Activated CD8-positive, alpha-beta memory T cell treated with anti-CD3 and anti-CD28 coated beads for 36 hours (primary cell): ENCODE results near the gene SELENOS. TPM values are rescaled to one million over a fixed set of nuclear protein-coding genes. Genes with fewer than 3 reads are reported as not detected.

ENCODE experiments used
- CTCF ChIA-PET: fragments of 350-600 bp; sonication (Branson Sonifier 250); formaldehyde crosslinking; loops from one replicate; lab custom pipeline; 2021; ENCODE audit warnings: antibody characterized with exemption; lab: Charles Lee
- POLR2A ChIA-PET: fragments of 350-600 bp; sonication (Branson Sonifier 250); formaldehyde crosslinking; loops from one replicate; lab custom pipeline; 2021; ENCODE audit warnings: antibody characterized with exemption; lab: Charles Lee
- total RNA-seq, 2 experiments: library from RNA; stranded (reverse); gene quantifications; one replicate each; pipeline ENCODE4 v1.2.3, GENCODE V29; 2021

Gene SELENOS
- total RNA-seq, 2 experiments from 2014 or later: 41.2 to 41.4 TPM

- ChIA-PET CTCF (interaction anchor here (1.3 to 1.5 kb wide), 2 partner anchors 11 to 13 kb away, joined by 3 to 6 read pairs; no protein-coding TSS in a partner anchor), POLR2A (interaction anchor here (2.1 kb wide), 1 partner anchor 43 kb away, joined by 7 read pairs; no protein-coding TSS in a partner anchor)
These were observed 32.2 kb downstream of the SELENOS start for GRCh38 chr15:101244889-101245668.

GRCh38 chr15:101244036-101244781 lies 33.1 kb downstream of the SELENOS start:
- CTCF ChIA-PET: interaction anchor here (1.0 to 5.3 kb wide), 3 partner anchors 14 to 39 kb away, joined by 3 to 20 read pairs (median 6); no protein-coding TSS in a partner anchor
- POLR2A ChIA-PET: interaction anchor here (0.6 to 2.1 kb wide), 2 partner anchors 42 to 647 kb away, joined by 3 to 7 read pairs; no protein-coding TSS in a partner anchor

GRCh38 chr15:101243420-101243819 lies 33.9 kb downstream of the SELENOS start:
- ChIA-PET CTCF (interaction anchor here (1.0 to 5.3 kb wide), 4 partner anchors 8 to 155 kb away, joined by 3 to 20 read pairs (median 4); partner anchors contain the start of gene CHSY1), POLR2A (interaction anchor here (0.6 to 2.1 kb wide), 3 partner anchors 8 to 647 kb away, joined by 3 to 7 read pairs (median 7); partner anchors contain the start of gene CHSY1)

GRCh38 chr15:101242999-101243336 lies 34.3 kb downstream of the SELENOS start:
- ChIA-PET POLR2A (interaction anchor here (0.9 kb wide), 1 partner anchor 9 kb away, joined by 7 read pairs; the partner anchor contains the start of gene CHSY1), CTCF (interaction anchor here (1.1 to 5.3 kb wide), 4 partner anchors 9 to 154 kb away, joined by 3 to 20 read pairs (median 4); partner anchors contain the start of gene CHSY1)

GRCh38 chr15:101242160-101242998 lies 34.9 kb downstream of the SELENOS start:
- CTCF ChIA-PET: interaction anchor here (1.0 to 5.3 kb wide), 5 partner anchors 9 to 154 kb away, joined by 3 to 20 read pairs (median 4); partner anchors contain the start of gene CHSY1
- POLR2A ChIA-PET: interaction anchor here (0.9 kb wide), 1 partner anchor 9 kb away, joined by 7 read pairs; the partner anchor contains the start of gene CHSY1

- POLR2A ChIA-PET: interaction anchor here (0.6 to 1.3 kb wide), 3 partner anchors 12 to 47 kb away, joined by 4 to 7 read pairs (median 6); partner anchors contain the start of gene CHSY1
- CTCF ChIA-PET: interaction anchor here (1.0 to 5.3 kb wide), 5 partner anchors 10 to 152 kb away, joined by 3 to 20 read pairs (median 4); no protein-coding TSS in a partner anchor
These were observed 36.9 kb downstream of the SELENOS start for GRCh38 chr15:101240358-101240757.

GRCh38 chr15:101239724-101240136 lies 37.6 kb downstream of the SELENOS start:
- CTCF ChIA-PET: interaction anchor here (1.0 to 5.3 kb wide), 5 partner anchors 10 to 152 kb away, joined by 3 to 20 read pairs (median 4); no protein-coding TSS in a partner anchor
- POLR2A ChIA-PET: interaction anchor here (0.9 to 1.1 kb wide), 2 partner anchors 12 to 47 kb away, joined by 3 to 7 read pairs; partner anchors contain the start of gene CHSY1

GRCh38 chr15:101237251-101237650 lies 40.0 kb downstream of the SELENOS start:
- POLR2A ChIA-PET: no interaction called here
- CTCF ChIA-PET: no interaction called here

GRCh38 chr15:101233651-101234280 lies 43.5 kb downstream of the SELENOS start:
- CTCF ChIA-PET: no interaction called here
- POLR2A ChIA-PET: no interaction called here

- POLR2A ChIA-PET: no interaction called here
These were observed 44.6 kb downstream of the SELENOS start for GRCh38 chr15:101232677-101233076.

GRCh38 chr15:101228313-101228712 lies 49.0 kb downstream of the SELENOS start:
- POLR2A ChIA-PET: no interaction called here
- CTCF ChIA-PET: no interaction called here

More at GRCh38 chr15:101232677-101233076, 44.6 kb downstream of the SELENOS start:
- CTCF ChIA-PET: no interaction called here

- CTCF ChIA-PET: no interaction called here
- POLR2A ChIA-PET: no interaction called here
These were observed 51.6 kb downstream of the SELENOS start for GRCh38 chr15:101225658-101226057.

Other genes starting within 250 kb of the SELENOS start
- gene CHSY1, start 25.4 kb downstream of the SELENOS start, total RNA-seq: 10 to 100 TPM; 52.0 to 52.2 TPM
- gene SNRPA1, start 17.8 kb upstream of the SELENOS start, total RNA-seq: 100 to 1,000 TPM; 233 to 237 TPM
- 1 to 10 TPM; 1.1 to 1.3 TPM for gene PCSK6, start 212.2 kb upstream of the SELENOS start, total RNA-seq